Left renal pelvis (tissue), 4 donors: ENCODE measurements around the gene UBE4B. TPM values are rescaled to one million over a fixed set of nuclear protein-coding genes. Genes with fewer than 3 reads are reported as not detected.
"Not testable (repeated sequence)": the region's sequence is repeated elsewhere in the genome, so short reads cannot be mapped to it uniquely, and the experiment has no call there.

Experiments used
- DNase-seq, 4 donors: peaks; one replicate each; pipeline ENCODE4 v3.0.0-alpha.2; 2013; ENCODE audit warnings: low read depth in 4 of 4, low spot score in 3 of 4
- polyA plus RNA-seq, 4 donors: library from polyadenylated mRNA; unstranded; fragments of 120-200 nt; gene quantifications; one replicate each; pipeline ENCODE4 v1.2.1, GENCODE V29; 2013; ENCODE audit not compliant: insufficient read length in 4 of 4

Gene UBE4B
- polyA plus RNA-seq, 4 donors, result 45.2 to 54.5 (median 52.3) TPM

DNA sequence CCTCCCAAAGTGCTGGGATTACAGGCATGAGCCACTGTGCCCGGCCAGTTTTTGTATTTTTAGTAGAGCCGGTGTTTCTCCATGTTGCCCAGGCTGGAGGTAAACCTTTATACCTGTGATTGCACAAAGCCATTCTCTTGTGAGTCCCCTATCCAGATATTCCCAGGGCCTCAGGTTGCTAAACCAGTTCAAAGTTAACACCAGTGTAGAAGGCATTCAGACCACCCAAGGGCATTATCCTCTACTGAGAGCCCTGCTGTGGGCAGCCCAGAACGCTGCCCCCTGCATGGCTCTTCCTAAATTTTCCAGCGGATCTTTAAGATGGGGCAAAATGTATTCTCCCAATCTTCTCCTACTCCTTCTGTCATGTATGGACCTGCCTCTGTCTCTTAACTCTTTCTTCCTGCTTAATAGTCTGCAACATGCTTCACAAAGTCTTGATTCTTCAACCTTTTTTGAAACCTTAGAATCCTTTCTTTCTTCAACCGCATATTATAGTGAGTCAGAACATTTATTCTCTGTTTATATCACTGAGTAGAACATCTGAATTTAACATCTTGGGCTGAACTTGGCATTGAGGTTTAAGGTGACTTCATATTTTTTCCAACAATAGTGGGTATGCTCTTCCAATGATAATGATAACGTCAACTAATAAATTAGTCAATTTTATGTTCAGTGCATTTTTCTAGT is 36.0 kb downstream of the UBE4B start:
- no peak for DNase-seq

DNA sequence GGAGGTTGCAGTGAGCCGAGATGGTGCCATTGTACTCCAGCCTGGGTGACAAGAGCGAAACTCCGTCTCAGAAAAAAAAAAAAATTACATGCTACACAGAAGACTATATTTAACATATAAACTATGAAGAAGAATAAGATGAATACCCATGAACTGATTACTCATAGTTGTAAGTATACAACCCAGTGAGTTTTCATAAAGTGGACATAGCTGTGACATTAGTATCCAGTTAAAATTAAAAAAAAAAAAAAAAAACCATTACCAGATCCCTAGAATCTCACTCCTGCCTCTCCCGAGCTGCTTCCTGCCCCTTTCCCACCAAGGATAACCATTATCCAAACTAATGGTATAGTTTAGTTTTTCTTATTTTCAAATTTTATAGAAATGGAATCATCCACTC is 37.4 kb downstream of the UBE4B start:
- no peak for DNase-seq

DNA sequence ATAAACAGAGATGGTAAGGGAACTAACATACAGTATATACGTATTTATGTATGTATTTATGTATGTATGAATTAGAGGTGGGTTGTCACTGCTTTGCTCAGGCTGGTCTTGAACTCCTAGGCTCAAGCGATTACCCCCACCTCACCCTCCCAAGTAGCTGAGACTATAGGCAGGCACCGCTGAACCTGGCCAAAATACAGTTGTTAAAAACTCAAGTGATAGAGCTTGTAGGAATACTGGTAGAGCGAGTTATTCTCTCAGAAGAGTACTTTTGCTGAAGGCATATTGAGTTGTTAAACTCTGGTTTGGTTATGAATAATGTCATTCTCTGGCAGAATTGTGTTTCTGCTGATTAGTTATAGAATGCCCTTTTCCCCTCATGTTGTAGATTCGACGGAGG is 38.9 kb downstream of the UBE4B start:
- no peak for DNase-seq

DNA sequence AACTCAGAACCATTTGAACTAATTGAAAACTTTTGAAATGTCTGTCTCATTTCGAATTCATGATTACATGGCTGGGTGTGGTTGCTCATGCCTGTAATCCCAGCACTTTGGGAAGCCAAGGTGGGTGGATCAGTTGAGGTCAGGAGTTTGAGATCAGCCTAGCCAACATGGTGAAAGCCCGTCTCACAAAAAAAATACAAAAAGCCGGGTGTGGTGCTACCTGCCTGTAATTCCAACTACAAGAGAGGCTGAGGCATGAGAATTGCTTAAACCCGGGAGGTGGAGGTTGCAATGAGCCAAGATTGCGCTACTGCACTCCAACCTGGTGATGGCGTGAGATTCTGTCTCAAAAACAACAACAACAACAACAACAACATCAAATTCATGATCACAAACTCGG is 40.6 kb downstream of the UBE4B start:
- DNase-seq, result not testable (repeated sequence)

DNA sequence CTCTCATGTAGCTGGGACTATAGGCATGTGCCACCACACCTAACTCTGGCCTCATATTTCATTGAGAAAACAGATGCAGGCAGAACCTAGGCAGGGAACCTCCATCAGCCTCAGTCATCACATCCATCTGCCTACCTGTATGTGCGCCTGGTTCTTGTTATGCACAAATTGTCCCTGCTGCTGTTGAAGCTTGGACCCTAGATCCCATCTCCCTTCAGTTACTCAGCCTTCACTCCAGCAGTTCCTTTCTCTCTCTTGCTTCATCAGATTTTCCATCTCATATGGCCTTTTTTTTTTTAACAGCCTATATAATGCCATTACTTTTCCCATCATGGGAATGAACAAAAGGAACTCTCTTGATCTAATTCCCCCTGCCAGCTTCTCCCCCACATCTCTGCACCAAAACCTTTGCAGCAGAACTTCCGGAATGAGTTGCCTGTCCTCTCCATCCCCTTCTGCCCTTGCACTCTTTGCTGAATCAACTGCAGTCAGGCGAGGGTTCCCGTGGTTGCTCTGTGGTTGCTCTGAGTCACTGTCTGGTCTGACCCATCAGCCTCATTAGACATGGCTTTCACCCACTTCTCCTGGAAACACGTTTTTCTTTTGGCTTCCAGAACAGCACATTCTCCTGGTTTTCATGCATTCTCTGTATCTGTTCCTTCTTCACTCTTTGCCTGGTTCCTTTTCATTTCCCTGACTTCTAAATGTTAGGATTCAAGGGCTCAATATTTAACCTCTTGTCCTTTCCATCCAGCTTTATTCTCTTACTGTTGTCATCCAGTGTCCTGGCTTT is 41.5 kb downstream of the UBE4B start:
- DNase-seq, result no peak

DNA sequence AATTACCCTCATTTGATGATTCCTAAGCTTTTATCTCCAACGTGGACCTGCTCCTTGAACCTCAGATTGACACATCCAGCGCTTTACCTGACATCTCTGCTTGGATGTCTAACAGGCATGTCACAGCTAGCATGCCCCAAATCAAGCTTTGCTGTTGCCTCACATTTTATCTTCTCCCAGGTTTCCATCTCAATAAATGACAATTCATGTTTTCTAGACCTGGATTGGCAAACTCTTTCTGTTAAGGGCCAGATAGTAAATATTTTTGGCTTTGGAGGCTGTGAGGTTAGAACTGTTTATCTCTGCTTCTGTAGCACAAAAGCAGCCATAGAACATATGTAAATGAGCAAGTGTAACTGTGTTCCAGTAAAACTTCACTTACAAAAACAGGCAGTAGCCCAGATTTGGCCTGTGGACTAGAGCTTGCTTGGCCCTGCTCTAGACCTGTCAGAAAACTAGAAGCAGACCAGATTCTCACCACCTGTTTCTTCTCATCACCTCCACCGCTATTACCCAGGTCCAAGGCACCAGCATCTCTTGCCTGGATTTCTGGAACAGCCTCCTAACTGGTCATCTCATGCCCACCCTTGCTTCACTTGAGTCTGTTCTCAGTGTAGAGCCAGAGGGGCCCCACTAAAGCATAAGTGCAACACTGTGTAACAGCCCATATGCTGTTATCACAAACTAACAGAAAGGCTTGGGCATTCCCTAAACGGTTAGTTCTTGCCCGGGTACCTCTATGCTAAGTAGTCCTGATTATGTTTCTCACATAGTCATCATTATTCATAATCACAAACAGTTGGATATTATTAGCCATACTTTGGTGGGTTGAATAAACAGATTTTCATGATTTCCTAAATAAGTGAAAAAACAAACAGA is 42.3 kb downstream of the UBE4B start:
- DNase-seq, result no peak

DNA sequence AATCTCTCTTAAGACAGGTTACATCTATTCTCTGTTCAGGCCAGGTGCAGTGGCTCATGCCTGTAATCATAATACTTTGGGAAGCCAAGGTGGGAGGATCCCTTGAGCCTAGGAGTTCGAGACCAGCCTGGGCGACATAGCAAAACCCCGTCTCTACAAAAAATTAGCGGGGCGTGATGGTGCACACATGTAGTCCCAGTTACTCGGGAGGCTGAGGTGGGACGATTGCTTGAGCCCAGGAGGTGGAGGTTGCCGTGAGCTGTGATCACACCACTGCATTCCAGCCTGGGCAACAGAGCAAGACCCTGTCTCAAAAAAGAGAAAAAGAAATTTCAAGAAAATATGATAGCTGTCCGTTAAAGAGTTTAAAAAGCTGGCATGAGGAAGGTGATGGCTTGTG is 43.0 kb downstream of the UBE4B start:
- DNase-seq, result no peak

DNA sequence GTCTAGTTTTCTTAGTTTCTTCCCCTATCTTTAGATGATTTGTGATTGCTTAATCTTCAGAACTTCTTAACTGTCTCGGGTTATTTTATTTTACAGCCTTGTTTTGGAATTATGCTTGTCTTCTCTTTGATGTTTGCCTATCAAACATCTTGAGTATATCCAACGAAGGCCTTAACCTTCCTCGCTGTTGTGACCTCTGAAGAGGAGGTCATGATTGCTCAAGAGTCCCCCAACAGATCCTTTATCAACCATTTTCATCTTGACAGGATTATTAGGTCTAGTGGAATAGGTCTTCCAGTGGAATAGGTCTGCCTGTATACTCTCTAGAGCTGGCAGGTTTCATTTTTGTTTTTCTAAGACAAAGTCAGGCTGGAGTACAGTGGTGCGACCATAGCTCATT is 45.7 kb downstream of the UBE4B start:
- DNase-seq, result no peak

DNA sequence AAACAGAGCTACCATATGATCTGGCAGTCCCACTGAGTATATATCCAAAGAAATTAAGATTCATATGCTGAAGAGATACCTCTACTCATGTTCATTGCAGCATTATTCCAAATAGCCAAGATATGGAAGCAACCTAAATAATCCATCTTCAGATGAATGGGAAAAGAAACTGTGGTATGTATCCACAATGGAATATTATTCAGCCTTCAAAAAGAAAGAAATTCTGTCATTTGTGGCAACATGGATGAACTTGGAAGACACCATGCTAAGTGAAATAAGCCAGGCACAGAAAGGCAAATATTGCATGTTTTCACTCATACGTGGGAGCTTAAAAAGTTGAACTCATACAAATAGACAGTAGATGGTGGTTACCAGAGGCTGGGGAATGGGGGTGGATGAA is 47.8 kb downstream of the UBE4B start:
- no peak for DNase-seq

DNA sequence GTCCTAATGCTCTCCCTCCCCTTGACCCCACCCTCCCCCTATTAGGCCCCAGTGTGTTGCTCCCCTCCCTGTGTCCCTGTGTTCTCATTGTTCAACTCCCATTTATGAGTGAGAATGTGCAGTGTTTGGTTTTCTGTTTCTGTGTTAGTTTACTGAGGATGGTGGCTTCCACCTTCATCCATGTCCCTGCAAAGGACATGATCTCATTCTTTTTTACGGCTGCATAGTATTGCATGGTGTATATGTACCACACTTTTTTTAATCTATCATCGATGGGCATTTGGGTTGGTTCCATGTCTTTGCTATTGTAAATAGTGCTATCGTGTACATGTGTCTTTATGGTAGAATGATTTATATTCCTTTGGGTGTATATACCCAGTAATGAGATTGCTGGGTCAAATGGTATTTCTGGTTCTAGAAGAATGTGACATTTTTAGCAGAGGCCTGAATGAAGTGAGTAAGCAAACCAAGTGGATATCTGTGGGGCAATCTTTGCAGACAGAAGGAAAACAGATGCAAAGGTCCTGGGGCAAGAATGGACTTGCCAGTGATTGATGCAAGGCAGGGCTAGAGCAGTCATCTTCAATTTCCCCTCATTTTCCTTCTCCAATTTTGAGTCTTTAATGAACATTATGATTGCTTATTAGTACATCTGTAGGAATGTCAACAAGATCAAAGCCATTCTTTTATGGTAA is 50.2 kb downstream of the UBE4B start:
- no peak for DNase-seq

DNA sequence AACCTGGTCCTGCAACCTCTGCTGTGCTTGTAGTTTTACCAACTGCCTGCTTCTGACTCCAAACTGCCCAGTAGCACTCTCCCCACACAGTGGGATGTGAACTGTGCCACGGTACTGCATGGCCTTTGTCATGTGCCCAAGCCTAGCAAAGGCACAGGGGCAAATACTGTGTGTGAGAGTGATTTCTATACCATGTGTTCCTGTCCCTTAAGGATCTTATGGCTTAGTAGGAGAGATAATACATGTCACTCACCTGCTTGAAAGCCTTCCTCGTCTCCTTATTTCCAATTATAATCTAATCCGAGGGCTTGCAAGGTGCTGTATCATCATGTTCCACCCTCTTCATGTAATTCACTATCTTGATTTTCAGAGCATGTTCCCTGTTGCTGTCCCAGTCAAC is 51.3 kb downstream of the UBE4B start:
- DNase-seq, result no peak

DNA sequence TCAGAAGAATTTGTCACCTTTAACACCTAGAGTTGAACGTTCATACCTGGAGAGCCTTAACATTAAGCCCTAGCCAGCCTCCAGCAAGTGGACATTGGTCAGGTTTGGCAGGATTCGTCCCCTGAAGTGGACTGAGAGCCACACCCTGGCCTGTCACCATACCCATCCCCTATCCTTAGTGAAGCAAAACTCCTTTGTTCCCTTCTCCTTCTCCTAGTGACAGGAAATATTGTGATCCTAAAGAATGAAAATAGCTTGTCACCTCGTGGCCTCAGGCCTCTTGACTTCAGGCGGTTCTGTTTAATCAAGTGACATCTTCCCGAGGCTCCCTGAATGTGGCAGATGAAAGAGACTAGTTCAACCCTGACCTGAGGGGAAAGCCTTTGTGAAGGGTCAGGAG is 52.3 kb downstream of the UBE4B start:
- no peak for DNase-seq

DNA sequence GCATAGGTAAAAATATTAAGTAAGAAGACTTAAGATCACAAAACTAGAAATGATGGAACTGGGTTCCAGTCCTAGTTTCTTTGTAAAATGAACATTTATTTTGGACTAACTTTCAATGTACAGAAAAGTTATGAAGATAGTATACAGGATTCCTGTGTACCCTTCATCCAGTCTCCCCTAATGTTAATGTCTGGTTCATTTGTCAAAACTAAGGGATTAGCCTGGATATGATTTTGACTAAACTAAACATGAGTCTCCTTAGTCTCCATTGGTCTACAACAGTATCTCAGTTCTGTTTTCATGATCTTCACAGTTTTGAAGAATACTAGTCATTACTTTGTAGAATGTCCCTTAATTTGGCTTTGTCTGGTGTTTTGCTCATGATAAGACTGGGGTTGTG is 54.5 kb downstream of the UBE4B start:
- no peak for DNase-seq

DNA sequence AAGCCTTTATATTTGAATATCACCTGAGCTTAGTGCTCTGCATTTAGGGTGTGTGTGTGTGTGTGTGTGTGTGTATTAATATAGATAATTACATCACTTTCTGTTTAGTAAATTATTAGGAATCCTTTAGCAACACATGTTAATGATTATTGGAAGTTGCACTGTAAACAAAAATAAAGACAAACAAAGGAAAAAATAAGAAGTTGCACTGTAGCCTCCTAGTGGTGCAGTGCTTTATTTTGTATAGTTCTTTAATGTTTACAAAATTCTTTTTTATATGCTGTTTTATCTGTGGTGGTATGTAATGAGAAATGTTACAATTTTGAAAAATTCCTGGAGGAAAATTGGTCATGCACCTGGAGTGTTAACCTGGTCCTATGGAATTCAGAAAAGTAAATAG is 69.2 kb downstream of the UBE4B start:
- no peak for DNase-seq

DNA sequence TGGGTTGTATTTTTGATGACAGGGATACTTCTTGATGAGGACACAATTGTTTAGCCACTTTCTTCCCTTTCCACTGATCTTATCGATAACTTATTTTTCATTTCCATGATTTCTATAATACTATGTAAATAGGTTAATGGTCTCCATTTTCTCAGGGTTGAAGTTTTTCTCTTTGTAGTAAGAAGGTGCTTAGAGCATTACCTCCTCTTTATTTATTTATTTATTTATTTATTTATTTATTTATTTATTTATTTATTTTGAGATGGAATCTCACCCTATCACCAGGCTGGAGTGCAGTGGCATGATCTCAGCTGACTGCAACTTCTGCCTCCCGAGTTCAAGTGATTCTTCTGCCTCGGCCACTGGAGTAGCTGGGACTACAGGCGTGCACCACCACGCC is 70.4 kb downstream of the UBE4B start:
- DNase-seq, result no peak

DNA sequence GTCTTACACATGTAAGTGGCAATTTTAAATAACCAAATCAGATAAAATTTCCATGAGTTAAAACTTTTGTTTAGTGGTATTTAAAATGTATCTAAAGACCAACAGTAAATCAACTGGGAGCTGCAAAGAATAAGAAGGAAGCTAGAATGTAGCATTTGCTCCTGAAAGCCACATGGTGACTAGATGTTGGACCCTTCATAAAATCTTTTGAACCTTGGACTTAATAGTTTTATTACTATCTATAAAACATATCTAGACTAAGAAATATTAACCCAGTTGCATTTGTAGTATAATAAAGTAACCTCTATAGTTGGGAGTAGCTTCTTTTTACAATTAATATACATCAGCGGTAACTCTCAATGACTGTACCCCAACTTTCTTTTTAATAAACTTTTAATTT is 72.1 kb downstream of the UBE4B start:
- no peak for DNase-seq

DNA sequence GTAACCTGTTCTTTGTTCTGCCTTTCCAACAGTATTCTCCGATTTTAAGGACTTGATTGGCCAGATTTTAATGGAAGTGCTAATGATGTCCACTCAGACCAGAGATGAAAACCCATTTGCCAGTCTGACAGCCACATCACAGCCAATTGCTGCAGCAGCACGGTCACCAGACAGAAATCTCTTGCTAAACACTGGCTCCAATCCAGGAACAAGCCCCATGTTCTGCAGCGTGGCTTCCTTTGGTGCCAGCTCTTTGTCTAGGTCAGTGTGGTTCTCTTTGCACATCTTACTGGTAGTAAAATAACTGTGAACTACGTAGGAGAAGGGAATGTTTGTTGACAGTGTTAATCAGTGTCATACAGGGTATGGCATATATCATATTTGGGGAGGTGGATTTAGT is 72.7 kb downstream of the UBE4B start:
- no peak for DNase-seq

DNA sequence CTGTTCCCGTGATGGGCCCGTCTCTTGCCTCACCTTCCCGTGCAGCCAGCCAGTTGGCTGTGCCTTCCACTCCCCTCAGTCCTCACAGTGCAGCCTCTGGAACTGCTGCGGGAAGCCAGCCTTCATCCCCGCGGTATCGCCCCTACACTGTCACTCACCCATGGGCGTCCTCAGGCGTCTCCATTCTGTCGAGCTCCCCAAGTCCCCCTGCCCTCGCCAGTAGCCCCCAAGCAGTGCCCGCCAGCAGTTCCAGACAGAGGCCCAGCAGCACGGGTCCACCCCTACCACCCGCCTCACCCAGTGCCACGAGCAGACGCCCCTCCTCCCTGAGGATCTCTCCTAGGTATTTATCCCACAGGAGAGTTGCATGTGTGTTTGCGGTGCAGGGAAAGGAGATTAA is 73.5 kb downstream of the UBE4B start:
- DNase-seq, result no peak

DNA sequence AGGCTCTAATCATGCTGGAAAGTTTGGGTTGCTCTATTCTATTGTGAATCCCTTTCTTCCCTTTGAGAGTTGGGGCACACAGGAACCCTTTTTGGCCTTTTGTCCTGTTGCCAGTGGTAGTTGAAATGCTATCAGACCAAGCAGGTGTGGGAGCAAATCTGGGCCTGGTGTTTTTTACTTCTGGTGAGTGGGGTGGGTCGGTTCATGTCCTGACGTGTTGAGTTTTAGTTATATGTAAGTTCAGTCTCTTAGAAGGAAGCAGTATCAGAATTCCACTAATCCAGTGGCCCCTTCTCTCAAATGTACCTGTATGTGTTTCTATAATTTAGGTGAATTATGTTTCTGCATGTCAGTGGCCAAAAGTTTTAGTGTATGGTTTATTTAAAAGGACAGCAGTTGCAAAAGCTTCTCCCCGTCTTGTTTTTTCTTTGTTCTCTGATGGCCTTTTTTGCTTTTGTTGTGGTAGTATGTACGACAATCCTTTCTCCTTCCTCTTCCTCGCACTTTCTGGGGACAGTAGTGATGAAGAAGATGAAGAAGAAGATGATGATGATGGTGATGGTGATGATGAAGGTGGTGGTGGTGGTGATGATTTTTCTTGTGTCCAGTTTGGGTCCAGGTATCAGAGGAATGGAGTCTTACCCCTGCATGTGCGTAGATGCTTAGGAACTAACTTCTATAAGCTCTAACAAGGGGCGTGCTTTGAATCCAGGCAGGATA is 74.2 kb downstream of the UBE4B start:
- DNase-seq, result no peak

DNA sequence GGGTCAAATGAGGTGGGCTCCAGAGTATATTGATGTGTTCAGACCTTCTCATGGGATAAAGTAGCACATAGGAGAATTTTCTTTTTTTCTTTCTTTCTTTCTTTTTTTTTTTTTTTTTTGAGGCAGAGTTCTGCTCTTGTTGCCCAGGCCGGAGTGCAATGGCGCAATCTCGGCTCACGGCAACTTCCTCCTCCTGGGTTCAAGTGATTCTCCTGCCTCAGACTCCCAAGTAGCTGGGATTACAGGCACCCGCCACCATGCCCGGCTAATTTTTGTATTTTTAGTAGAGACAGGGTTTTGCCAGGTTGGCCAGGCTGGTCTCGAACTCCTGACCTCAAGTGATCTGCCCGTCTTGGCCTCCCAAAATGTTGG is 74.7 kb downstream of the UBE4B start:
- DNase-seq, result not testable (repeated sequence)
